Measurements from ENCODE around the gene LRGUK.

Gene LRGUK

GRCh38 chr7:134105841-134106240 lies 21.3 kb upstream of the LRGUK start:
- TF ChIP-seq CTCF (IDR thresholded peaks at IDR 0.05; ENCODE audit: borderline replicate concordance, insufficient read depth, low read depth, low read length), result no peak
- H3K4me3 ChIP-seq (ENCODE audit: low read depth, low read length), result no peak overlapping the region

GRCh38 chr7:134108802-134109201 lies 18.3 kb upstream of the LRGUK start:
- no peak overlapping the region for H3K4me3 ChIP-seq (ENCODE audit: low read depth, low read length)
- TF ChIP-seq CTCF (IDR thresholded peaks at IDR 0.05; ENCODE audit: borderline replicate concordance, insufficient read depth, low read depth, low read length), result no peak

DNA sequence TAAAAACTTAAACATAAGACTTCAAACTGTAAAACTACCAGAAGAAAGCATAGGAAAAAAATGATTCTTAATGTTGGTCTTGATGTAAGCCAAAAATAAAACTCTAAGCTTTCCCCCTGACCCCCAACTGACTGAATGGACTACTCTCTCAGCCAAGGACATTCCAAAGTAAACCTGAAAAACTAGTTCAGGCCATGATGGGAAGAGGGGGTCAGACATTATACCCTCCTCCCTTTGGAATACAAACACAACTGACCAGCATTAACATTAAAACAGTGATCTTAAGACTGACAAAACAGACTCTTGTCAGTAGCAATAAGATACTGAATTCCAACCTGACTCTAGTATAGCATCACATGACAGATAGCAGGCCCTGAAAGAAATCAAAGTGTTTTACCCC lies 13.5 kb upstream of the LRGUK start:
- H3K4me3 ChIP-seq (ENCODE audit: low read depth, low read length), result no peak overlapping the region
- TF ChIP-seq CTCF (IDR thresholded peaks at IDR 0.05; ENCODE audit: borderline replicate concordance, insufficient read depth, low read depth, low read length), result no peak

DNA sequence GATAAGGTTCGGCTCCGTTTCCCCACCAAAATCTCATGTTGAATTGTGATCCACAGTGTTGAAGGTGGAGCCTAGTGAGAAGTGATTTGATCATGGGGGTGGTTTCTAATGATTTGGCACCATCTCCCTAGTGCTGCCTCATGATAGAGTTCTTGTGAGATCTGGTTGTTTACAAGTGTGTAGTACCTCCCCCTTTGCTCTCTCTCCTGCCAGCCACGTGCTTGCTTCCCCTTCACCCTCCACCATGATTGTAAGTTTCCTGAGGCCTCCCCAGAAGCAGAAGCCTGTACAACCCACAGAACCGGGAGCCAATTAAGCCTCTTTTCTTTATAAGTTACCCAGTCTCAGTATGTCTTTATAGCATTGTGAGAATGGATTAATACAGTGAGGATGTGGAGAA lies 12.1 kb upstream of the LRGUK start:
- no peak overlapping the region for H3K4me3 ChIP-seq (ENCODE audit: low read depth, low read length)
- TF ChIP-seq CTCF (IDR thresholded peaks at IDR 0.05; ENCODE audit: borderline replicate concordance, insufficient read depth, low read depth, low read length), result no peak

GRCh38 chr7:134120405-134120804 lies 6.7 kb upstream of the LRGUK start:
- TF ChIP-seq CTCF (IDR thresholded peaks at IDR 0.05; ENCODE audit: borderline replicate concordance, insufficient read depth, low read depth, low read length), result no peak
- no peak overlapping the region for H3K4me3 ChIP-seq (ENCODE audit: low read depth, low read length)

DNA sequence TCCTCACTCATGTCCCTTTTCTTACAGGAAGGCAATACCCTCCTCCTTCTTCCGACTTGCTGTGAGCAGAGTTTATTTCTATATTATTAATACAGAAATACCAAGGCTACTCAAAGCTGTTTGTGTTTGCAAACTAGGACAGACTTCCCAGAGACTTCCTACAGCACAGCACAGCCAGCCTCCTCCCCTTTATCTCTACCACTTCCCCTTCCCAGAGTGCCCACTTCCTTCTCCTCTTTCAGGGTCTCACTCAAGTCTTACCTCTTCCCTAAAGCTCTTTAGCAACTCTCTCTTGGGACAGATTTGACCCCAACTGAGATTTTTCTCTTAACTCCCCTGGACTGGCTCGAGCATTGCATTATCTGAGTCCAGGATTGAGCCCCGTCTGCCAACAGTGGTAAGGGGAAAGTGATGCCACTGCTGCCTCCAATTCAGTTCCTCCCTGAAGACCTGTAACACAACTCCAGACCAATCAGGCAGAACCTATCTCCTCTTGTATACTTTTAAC lies 5.5 kb upstream of the LRGUK start:
- no peak overlapping the region for H3K4me3 ChIP-seq (ENCODE audit: low read depth, low read length)
- TF ChIP-seq CTCF (IDR thresholded peaks at IDR 0.05; ENCODE audit: borderline replicate concordance, insufficient read depth, low read depth, low read length), result no peak

GRCh38 chr7:134122980-134123379 lies 4.2 kb upstream of the LRGUK start:
- no peak for TF ChIP-seq CTCF (IDR thresholded peaks at IDR 0.05; ENCODE audit: borderline replicate concordance, insufficient read depth, low read depth, low read length)
- no peak overlapping the region for H3K4me3 ChIP-seq (ENCODE audit: low read depth, low read length)
